Hematopoietic multipotent progenitor cell treated with erythropoietin and hydrocortisone succinate and interleukin-3 and kit ligand, for 15 days (in vitro differentiated cells): ENCODE data around the gene AFF2.

Experiments used
- DNase-seq: peaks from one replicate; pipeline ENCODE4 v3.0.0-alpha.2; 2015; ENCODE audit warnings: low spot score

The AFF2 gene

DNA sequence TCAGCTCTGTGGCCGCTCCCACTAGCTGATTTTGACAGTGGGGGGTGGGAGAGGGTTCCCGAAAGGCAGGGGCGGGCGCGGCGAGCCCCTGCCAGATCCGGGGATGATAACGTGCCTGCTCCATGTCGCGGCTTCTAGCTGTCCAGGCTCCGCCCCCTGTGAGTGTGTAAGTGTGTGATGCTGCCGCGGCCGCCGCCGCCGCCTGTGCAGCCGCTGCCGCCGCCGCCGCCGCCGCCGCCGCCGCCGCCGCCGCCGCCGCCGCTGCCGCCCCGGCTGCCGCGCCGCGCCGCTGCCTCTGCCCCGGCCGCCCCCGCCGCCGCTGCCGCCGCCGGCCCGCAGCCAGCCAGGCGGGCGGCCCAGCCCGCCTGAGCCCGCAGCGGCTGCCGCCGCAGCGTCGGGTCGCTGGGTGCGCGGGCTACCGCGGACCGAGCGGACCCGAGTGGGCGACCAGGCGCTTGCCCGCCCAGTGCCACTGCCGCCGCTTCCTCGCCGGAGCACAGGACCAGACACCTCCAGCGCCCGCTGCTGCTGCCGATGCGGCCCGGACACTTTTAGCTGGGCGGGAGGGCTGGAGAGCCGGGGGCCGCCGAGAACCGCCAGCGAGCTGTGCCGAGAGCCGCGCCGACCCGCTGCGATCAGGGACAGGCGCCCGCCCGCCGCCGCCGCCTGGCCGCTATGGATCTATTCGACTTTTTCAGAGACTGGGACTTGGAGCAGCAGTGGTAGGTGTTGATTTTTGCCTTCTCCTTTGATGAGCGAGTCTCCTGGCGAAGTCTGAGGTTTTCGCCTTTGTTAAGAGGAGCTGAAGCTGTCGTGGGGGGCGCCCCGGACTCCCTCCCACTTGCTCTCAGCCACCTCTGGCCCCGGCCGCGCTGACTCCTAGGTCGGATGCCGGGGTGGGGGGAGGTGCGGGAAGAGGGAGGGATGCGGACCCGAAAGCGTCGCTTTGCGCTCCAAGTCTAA lies at the start of gene AFF2:
Gene AFF2 (plus strand): TSS at position 195 of the 963 bp plus-strand sequence. CDS start 481 bp downstream, at position 676.
- DNase-seq = no peak

DNA sequence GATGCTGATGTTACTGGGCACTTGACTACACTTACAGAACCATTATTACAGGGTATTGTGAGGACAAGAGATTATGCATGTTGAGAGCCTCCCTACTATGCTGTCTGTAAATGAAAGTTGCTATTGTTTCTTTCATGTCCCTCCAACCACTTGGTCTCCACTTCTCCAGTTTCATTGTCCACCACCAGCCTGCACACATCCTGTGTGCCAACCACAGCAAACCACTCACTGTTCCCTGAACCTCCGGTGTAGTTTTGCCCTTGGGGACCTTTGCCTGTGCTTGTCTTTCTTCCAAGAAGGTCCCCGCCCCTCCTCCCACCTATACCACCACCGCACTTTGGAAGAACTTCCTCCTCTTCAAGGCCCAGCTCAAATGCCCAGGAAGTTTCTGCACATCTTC lies 43.1 kb upstream of the AFF2 start:
- no peak for DNase-seq

DNA sequence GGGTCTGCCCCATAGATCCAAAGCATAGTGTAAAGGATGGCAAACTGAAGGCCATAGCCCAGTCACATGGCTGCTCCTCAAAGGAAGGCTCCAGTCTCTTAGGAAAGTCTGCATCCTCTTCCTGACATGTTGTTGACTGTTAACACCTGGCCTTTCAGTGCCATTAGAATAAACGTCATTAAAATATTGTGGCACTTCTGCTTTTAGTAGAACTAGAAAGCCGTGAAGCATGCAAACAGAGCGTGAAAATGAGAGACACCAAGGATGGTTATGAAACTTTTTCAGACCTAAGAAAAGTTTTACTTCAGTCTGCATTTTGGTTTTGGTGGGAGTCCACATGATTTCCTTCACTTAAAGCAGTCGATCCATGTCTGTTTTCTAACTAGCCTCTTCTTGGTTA lies 41.1 kb upstream of the AFF2 start:
- DNase-seq = no peak

DNA sequence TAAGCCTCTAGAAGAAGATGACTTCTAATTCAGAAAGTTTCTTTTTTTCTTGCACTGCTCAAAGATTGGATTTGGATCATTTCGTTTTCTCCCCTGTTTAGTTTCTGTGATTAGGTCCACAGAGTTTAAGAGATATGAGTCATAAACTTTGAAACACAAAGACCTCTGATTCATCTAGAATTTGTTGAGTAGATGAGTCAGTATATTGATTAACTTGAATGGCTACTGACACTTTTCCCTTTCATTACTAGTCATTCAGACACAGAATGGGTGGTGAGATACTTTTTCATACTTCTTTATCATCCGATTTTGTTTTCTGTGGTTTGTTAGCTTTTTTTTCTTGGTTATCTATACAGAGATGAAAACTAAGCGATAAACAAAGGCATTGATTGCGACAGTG lies 34.1 kb upstream of the AFF2 start:
- no peak for DNase-seq

DNA sequence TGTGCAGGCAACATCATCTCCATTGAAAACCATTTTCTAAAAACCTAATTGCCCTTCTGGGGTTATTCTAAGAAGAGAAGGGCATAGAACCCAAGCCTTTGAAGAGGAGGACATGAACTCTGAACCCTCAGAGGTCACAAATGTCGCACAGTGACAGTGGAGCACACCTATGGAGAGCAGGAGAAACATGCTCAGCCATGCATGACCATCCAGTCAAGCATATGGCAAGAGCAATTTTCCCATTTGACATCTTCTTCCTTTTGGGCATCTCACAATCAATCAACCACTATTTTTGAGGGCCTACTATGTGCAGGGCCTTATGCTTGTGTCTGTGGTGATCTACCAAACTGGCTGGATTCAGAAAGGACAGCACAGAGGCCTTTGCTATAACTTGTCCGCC lies 30.1 kb upstream of the AFF2 start:
- DNase-seq = no peak

DNA sequence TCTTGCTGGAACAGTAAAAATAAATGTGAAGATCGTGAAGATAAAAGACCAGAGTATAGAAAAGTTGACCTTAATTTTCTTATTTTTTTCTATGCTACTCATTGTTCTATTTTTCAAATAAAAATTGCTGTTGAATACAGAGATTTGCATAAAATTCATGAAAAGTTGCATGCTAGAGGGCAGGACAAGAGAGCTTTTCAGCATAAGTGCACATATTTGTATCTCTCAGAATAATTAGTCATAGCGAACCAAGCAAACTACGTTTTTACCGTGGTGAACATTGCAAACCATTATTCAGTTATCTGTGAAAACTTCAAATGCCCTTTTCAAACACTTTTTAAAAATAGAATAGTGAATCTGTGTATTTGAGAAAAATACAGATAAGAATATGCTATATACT lies 26.4 kb upstream of the AFF2 start:
- DNase-seq = no peak

DNA sequence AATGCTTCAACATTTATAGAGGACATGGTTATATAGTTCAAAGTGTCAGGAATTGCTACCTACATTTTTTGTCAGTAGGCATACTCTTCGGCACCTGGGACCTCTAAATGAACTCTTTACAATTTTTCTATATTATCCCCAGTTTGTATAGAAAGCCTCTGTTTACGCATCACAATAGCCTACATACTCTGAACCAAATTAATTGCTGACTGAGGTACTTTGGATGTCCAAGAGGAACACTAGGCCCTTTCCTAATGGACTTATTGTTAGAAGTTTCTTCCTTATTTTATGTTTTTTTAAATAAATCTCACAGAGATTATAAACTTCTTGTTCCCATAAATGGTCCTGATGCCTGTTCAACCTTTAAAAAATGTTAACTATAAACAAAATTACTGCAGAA lies 8.4 kb upstream of the AFF2 start:
- DNase-seq = no peak

DNA sequence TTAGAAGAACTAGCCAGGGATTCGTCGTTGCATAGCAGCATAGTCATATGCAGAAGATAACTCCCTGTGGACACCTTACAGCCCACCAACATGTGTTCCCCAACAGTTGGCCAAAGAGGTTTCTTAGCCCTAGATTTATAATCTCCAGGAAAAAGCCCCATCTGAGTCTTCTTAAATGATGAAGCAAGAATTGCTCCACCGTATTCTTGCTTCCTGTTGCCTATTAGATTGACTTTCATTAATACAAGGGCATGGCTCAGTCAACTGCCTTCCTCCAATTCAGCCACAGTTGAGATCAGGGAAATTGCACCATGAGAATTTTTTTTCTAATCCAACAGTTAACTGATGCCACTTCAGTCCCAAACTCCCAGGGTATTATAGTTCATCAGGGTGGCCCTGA lies 5.2 kb upstream of the AFF2 start:
- no peak for DNase-seq

DNA sequence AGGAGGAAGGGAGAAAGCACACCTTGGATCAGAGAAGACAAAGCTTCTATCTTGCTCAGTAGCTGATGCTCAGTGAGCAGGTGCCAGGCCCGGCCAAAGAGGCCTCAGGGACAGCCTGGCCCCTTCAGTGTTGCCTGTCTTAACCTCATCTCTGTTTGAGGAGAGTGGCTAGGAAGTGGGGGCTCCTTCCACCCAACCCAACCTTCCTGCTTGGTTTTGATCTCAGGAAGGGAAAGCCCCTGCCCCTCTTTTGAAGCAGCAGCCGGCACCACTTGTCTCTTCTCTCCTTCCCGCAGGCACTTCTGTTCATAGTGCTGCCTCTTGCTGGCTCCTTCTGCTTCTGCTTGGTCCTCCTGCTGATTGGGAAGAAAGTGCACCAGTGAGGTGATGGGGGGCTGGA lies 2.4 kb upstream of the AFF2 start:
- no peak for DNase-seq

DNA sequence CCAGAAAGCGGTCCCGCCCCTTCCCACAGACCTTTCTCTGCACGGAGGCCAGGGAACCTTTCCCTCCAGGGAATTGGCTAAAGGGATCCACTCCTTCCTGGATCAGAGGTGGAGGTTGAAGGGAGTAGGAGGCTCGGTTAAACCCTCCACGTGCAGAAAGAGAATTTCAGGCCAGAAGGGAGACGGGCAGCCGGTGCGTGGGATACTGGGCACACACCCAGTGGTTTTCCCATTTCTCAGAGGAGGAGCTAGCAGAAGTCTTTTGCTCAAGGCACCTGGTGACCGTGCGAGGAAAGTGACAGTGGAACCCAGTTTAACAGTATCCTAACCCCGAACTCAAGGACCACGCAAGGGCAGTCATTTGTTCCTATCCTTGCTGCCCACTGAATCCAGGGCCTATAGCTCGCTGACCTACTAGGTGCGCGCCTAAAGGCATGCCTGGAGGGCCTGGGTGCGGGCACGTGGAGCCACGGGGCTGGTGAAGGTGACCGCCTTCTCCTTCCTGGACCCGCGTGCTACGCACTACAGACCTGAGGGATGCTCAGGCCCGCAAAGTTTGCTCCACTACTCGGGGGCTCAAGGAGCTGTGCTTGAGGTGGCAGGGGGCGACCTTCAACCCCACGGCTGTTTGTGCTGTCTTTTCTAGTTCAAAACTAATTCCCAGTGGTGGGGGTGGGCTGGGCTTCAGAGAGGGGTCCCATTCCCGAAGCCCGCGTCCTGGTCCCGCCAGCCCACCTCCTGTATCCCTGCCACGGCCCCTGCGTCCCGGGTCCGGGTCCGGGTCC lies 587 bp upstream of the AFF2 start:
- no peak for DNase-seq

DNA sequence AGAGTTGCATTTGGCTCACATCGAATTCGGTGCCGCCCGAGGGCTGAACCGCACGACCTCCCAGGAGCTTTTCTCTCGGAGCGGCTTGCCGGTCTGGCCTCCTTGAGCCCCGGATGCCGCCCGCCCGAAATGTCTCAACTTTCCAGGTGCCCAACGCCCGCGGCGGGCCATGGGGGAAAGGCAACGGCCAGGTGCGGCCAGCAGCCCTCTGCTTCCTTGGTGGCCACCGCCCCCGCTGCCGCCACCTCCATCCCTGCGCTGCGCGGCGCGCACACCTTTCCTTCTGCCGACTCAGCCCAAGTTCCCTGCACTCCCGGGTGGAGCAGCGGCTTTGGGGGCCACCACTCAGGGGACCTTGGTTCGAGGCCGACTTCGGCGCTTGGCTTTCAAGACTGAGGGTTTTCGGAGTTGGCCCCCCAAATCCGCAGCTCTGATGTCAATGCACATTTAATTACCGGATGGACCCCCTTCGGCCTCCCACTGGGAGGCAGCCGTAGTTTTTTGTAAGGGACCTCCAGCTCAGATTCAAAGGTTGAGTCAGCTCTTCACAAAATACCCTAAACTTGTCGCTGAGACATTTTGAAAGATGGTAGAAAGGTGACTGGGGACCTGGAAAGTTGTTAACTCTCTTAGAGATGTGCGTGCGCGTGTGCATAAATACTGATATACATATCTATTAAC lies 1.1 kb downstream of the AFF2 start:
- no peak for DNase-seq

DNA sequence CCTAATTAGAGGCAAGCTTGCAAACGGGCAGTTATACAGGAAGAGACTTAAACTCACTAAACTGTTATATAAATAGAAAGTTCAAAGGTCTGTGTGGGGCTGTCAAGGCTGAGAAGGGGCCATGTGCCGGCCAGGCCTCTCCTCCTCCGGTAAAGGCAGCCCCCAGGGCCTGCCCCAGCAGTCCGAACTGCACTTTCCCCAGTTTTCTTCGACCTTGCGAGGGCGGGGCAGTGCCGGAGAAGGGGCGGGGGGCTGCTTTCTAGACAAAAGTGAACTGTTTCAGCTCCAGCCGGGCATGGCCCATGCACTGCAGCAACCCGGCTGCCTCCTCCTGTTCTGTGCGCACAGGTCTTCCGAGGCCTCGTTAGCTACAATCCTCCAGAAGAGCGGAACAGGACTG lies 4.1 kb downstream of the AFF2 start:
- no peak for DNase-seq

DNA sequence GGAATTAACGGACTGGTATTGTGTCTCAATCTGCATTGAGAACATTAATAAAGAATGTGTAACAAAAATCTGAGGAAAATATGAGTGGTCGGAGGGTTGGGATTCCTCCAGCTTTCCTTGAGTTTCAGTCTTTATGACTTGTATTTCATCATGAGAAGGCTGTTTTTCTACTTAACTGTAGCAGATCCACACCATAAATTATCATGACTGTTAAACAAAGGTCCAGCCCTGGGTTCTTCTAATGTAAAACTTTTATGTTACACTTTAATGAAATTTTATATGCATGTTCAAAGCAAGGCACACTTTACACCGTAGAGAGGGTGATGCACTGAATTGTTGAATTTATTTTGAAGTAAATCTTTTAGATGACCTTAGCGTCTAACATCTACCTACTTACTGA lies 7.0 kb downstream of the AFF2 start:
- no peak for DNase-seq

DNA sequence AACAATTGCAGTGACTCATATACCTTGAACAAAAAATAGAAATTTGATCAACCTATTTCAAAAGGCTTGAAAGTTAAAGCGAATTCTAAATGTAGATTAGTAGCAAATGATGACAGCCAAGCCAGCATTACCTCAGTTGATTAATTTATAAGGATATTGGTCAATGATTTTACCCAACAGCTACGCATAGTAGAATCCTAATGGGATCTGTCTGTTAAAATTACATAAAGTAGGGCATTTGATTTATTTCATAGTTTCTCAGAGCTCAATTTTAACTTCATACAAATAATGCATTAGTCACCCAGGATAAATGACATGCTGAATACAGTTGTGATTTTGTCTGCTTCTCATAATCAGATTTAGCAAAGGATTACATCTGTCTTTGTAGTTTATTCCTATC lies 12.0 kb downstream of the AFF2 start:
- no peak for DNase-seq

DNA sequence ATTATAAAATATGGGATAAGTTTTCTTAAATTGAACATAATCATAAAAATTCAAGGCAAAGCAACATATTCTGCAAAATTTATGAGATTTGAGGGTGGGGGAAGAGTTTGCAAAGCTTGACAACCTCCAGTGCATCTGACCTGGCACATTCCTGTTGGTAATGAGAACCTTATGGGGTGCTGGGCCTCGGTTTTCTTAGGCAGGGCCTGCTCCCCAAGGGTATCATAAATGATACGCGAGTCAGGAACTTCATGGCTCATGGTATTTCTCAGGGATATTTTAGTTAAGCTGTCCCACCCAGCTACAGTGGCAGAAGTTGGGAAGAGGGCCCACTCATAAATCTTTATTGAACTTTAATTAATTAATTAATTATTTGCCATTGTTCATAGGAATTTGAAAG lies 13.2 kb downstream of the AFF2 start:
- no peak for DNase-seq

DNA sequence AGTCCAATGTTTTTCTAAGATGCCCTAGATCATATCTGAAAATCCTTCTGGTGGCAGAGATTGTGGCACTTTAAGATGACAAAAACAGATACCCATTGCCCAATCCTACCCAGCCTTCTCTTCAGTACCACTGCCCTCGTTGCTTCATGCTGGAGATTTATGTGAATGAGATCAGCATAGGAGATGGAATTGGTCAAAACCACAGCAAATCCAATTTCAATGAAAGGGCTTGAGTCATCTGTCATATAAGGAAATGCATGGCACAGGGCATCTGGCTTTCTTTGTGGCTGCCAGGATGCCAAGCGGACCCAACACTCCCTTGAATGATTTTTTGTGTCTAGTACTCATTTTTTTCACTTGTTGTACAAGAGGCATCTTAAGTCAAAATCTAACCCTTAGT lies 16.8 kb downstream of the AFF2 start:
- no peak for DNase-seq

DNA sequence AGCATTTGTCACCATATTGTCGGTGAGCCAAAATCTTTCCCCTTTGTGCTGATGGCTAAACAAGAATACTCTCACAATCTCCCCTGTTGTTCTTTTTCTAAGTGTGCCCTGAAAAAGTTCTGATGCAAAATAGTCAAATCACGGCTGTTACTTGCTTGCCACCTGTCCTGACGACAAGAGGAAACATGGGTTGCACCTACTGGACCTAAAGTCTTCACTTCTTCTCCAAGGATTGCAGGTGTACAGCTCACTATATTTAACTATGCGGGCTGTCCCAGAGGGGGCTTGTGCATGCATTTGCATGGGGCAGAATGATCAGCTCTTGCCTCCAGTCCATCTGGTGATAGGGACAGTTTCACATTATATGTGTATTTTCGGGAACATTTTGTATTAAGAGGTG lies 21.6 kb downstream of the AFF2 start:
- DNase-seq = no peak

DNA sequence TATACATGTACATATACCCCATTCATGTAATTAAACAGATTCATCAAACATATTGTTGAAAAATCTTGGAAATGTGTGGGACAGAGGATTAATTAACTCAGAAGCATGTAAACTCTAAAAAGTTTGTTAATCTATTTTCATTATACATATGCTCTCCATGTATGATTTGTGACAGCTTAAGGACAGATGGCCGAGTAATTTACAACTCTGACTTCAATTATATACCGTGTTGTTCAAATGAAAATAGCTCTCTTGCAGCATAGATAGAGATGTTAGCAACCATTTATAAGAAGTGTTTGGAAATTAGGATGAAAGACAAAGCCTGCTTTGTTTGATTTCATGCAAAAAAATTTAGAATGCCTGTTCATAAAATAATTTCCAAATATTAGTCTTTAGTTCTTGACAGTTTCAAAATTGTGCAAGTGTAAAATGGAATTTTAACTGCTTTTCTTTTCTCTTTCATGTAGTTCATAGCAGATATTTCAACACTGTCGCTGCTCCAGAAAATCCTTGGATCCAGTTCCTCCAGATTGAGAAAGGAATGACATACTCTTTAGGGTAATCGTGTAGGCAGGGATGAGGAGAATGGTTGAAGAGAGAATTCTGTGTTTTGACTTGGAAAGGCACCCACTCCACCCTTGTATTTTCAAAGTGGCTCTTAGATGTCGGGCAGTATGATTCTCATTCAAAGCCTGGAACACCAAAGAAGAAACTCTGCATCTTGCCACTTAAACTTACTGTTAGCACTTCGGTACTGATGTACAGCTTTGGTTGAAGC lies 23.1 kb downstream of the AFF2 start:
- no peak for DNase-seq

DNA sequence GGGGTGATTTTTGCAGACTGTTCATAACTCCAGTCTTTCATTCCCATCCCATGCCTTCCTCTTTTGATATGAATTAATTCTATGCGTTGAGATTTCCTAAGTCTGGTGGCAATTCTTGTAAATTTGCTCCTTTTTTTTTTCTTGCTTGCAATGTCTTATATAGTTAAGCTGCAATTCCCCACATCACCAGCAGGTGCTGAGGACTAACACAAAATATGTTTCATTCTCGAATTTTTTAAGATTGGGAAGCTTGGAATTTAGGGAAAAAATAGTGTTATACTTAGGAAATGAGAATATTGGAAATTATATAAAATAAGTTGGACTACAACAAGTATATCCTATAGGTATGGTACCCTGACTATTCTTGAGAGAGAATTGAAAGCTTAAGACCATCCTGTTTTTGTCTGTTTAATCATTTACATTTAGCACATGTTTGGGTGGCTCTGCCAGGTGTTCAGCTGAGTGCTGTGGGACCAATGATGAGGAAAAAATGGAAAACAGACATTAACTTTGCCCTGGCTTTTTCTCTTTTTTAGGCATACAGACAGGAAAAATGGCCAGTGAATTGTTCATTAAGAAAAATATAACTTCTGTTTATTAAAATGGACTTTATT lies 30.2 kb downstream of the AFF2 start:
- DNase-seq = peak; percentile 2

DNA sequence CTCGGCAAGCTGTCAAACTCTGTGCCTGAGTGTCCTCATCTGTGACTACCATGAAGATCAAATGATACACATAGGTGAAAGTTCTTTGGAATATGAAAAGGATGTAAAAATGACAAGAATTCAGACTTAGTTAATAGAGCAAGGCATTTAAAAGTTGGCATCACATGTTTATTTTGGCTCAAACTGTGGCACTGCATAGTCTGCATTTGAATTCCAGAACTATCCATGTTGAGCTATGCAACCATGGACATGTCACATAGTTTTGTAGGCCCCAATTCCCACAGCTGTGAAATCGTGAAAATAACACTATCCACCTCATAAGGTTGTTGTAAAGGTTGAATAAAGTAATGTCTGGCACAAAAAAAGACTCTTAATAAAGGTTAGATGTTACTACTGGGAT lies 33.9 kb downstream of the AFF2 start:
- DNase-seq = no peak

DNA sequence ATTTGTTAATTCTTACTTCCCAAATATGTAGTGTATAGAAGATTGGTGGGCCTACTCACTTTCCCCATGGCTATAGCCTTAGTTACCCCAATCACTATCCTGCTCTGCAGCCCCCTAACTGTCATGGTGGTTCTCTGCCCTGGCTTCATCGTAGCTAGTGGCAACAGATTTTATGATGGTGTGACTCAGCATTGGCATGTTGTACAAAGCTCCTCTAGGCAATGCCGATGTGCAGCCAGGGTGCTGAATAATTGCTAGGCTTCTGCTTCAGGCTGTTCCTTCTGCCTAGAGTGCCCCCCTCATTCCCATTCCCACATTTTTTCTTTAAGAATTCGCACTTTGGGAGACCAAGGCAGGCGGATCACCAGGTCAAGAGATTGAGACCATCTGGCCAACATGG lies 35.2 kb downstream of the AFF2 start:
- DNase-seq = no peak

DNA sequence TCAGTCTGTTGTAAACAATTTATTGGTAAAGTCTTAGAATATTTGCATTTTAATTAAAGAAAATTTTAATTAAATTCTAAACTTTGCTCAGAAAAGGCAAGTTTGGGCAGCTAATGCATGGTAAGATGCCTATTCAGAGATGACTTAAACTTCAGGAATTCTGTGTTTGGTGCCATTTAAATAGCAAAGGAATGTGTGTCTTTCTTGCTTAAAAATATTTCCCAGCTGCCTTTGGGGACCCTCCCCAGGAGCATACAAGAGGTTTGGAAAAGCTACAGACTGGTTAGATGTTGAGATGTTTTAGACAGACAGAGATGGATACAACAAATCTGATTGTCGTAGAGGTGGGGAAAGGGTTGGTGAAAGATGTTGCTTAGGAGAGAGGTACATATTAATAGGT lies 36.5 kb downstream of the AFF2 start:
- no peak for DNase-seq
